ENCODE results near the gene TDRD9. TPM values are rescaled to one million over a fixed set of nuclear protein-coding genes. Genes with fewer than 3 reads are reported as not detected.

Gene TDRD9
- total RNA-seq, 2 experiments from 2014 or later = 1.2 to 1.6 TPM

- Mint-ChIP-seq H3K27me3 (peaks cover 9% of the 10 kb centered on the region), H3K9me3 (no peaks in the 10 kb centered on the region), H3K36me3 (ENCODE audit: low read depth) (no peaks in the 10 kb centered on the region), H3K4me3 (no peak overlapping the region), H3K27ac (no peak overlapping the region), H3K4me1 (ENCODE audit: low read depth) (no peaks in the 10 kb centered on the region)
- TF ChIP-seq CTCF (IDR thresholded peaks at IDR 0.05) = no peak
- intact Hi-C loops (cut with micrococcal nuclease) = no loop called here
- ATAC-seq (no peak), DNase-seq (no peak)
- ChIA-PET CTCF (interaction anchor here (0.7 to 1.4 kb wide), 2 partner anchors 13 to 83 kb away, joined by 3 read pairs; no protein-coding TSS in a partner anchor), POLR2A (interaction anchor here (0.6 kb wide), 1 partner anchor 405 kb away, joined by 4 read pairs; no protein-coding TSS in a partner anchor)
Observed at GRCh38 chr14:103994535-103995184, 66.4 kb downstream of the TDRD9 start.

- Mint-ChIP-seq H3K27me3 (peaks cover 6% of the 10 kb centered on the region), H3K4me1 (ENCODE audit: low read depth) (no peaks in the 10 kb centered on the region), H3K36me3 (ENCODE audit: low read depth) (no peaks in the 10 kb centered on the region), H3K4me3 (no peak overlapping the region), H3K9me3 (no peaks in the 10 kb centered on the region), H3K27ac (no peak overlapping the region)
- DNase-seq (no peak), ATAC-seq (no peak)
- POLR2A ChIA-PET = no interaction called here
- CTCF ChIA-PET = interaction anchor here (1.3 kb wide), 1 partner anchor 188 kb away, joined by 5 read pairs; no protein-coding TSS in a partner anchor
- intact Hi-C loops (cut with micrococcal nuclease) = no loop called here
- TF ChIP-seq CTCF (IDR thresholded peaks at IDR 0.05) = no peak
Observed at GRCh38 chr14:103995876-103996275, 67.6 kb downstream of the TDRD9 start.

- ChIA-PET CTCF (no interaction called here), POLR2A (no interaction called here)
- TF ChIP-seq CTCF (IDR thresholded peaks at IDR 0.05) = no peak
- no peaks in the 10 kb centered on the region for H3K36me3 Mint-ChIP-seq (ENCODE audit: low read depth)
- H3K9me3 Mint-ChIP-seq = no peaks in the 10 kb centered on the region
- H3K27ac Mint-ChIP-seq = no peak overlapping the region
- no peak for ATAC-seq
- intact Hi-C loops (cut with micrococcal nuclease) = no loop called here
- H3K4me3 Mint-ChIP-seq = no peak overlapping the region
- no peak for DNase-seq
- no peaks in the 10 kb centered on the region for H3K4me1 Mint-ChIP-seq (ENCODE audit: low read depth)
- peaks cover 8% of the 10 kb centered on the region for H3K27me3 Mint-ChIP-seq
Observed at GRCh38 chr14:103997391-103997790, 69.1 kb downstream of the TDRD9 start.

- POLR2A ChIA-PET = interaction anchor here (0.6 kb wide), 1 partner anchor 215 kb away, joined by 3 read pairs; no protein-coding TSS in a partner anchor
- H3K4me3 Mint-ChIP-seq = no peak overlapping the region
- intact Hi-C loops (cut with micrococcal nuclease) = no loop called here
- ATAC-seq (no peak), DNase-seq (no peak)
- TF ChIP-seq CTCF (IDR thresholded peaks at IDR 0.05) = no peak
- H3K9me3 Mint-ChIP-seq = no peaks in the 10 kb centered on the region
- H3K27me3 Mint-ChIP-seq = peaks cover 9% of the 10 kb centered on the region
- H3K27ac Mint-ChIP-seq = no peak overlapping the region
- no peaks in the 10 kb centered on the region for H3K36me3 Mint-ChIP-seq (ENCODE audit: low read depth)
- CTCF ChIA-PET = no interaction called here
- H3K4me1 Mint-ChIP-seq (ENCODE audit: low read depth) = no peaks in the 10 kb centered on the region
Observed at GRCh38 chr14:103998027-103998426, 69.8 kb downstream of the TDRD9 start.

GRCh38 chr14:103999795-104000440 lies 71.7 kb downstream of the TDRD9 start:
- ATAC-seq (no peak), DNase-seq (no peak)
- H3K36me3 Mint-ChIP-seq (ENCODE audit: low read depth) = no peaks in the 10 kb centered on the region
- H3K4me1 Mint-ChIP-seq (ENCODE audit: low read depth) = no peaks in the 10 kb centered on the region
- ChIA-PET POLR2A (no interaction called here), CTCF (interaction anchor here (3.3 kb wide), 1 partner anchor 191 kb away, joined by 18 read pairs; no protein-coding TSS in a partner anchor)
- TF ChIP-seq CTCF (IDR thresholded peaks at IDR 0.05) = no peak
- intact Hi-C loops (cut with micrococcal nuclease) = no loop called here
- no peaks in the 10 kb centered on the region for H3K9me3 Mint-ChIP-seq
- H3K4me3 Mint-ChIP-seq = no peak overlapping the region
- H3K27me3 Mint-ChIP-seq = peaks cover 4% of the 10 kb centered on the region
- H3K27ac Mint-ChIP-seq = no peak overlapping the region

All from activated CD8-positive, alpha-beta T cell treated with anti-CD3 and anti-CD28 coated beads for 36 hours (primary cell).